COLO668 (cell line): ENCODE data around the gene CPNE4.
A peak's percentile ranks its signal among the peaks of the same experiment; 100 is the strongest.

Experiments
- DNase-seq: peaks from one replicate; lab custom pipeline; 2025; ENCODE audit not compliant: unreplicated experiment; lab: John Stamatoyannopoulos, UW

Gene CPNE4

DNA sequence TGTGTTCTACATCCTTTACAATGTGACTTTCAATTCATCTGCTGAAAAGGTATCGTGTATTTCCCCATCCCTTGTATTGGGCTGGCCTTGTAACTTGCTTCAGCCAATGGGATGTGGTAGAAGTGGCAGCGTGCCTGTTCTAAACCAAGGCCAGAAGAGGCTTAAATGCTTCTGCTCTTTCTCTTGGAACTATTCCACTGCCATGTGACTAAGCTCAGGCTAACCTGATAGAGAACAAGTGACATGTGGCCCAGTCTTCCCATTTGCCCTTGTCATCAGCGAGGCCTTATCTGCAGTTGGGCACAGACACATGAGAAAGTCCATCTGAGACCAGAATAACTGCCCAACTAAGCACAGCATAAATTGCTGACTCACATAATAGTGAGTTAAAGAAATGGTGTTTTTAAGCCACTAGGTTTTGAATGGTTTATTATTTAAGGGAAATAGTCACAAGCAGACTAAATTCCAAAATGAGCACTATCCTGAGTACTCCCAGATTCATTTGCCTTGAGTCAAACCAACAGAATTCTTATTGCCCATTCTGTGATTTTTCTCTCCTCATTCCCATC, 230.2 kb downstream of the CPNE4 start:
- no peak for DNase-seq

DNA sequence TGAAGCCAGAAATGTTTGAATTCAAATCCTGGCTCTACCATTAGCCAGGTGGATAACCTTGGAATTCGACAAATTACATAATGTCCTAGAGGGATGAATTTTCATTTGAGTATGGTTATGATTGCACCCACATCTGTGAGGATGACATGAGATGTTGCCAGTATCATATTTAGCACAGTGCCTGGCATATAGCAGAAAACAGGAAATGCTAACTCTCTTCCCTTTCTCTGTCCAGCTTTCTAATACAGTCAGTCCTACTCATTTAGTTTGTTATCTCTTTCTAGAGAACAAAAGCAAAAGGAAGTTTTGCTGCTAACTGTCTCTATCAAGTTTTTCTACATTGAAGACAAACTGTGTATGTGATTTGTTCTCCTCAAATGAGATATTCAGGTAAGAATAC, 231.7 kb downstream of the CPNE4 start:
- DNase-seq = no peak

DNA sequence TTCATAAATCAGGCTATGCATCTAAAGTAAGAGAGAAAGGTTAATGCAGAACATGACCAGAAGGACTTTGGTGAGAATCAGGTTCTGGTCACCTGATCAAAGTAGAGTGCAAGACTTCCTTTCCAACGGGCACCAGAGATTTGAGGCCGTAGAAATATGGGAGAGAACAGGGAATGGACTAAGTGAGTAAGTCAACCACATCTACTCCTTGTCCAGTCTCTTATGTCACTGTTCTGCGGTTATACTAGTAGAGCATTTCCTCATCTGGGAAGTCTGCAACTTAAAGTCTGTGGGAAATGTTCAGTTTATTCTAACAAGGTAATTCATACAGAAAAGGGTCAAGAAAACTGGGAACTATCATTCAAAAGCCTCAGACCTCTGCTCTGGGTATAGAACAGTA, 232.8 kb downstream of the CPNE4 start:
- DNase-seq = no peak

DNA sequence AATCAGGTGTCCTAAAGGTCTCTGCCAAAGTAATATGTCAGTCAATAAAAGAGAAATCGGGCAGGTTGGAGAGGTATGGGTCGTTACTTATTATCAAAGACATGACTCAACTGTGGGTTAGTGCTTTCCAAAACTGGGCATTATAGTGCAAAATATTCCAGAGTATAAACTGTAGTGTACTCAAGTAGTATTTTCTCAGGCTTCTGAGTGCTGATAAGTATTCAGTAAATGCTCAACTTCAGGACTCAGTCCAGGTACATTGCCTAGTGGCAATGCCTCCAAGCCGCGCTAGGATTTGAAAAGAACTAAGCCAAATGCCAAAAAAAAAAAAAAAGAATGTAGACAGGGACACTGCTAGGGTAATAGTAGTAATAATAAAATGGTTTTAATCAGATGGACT, 233.2 kb downstream of the CPNE4 start:
- no peak for DNase-seq

- no peak for DNase-seq
These were observed 237.0 kb downstream of the CPNE4 start for GRCh38 chr3:131797776-131798175.

DNA sequence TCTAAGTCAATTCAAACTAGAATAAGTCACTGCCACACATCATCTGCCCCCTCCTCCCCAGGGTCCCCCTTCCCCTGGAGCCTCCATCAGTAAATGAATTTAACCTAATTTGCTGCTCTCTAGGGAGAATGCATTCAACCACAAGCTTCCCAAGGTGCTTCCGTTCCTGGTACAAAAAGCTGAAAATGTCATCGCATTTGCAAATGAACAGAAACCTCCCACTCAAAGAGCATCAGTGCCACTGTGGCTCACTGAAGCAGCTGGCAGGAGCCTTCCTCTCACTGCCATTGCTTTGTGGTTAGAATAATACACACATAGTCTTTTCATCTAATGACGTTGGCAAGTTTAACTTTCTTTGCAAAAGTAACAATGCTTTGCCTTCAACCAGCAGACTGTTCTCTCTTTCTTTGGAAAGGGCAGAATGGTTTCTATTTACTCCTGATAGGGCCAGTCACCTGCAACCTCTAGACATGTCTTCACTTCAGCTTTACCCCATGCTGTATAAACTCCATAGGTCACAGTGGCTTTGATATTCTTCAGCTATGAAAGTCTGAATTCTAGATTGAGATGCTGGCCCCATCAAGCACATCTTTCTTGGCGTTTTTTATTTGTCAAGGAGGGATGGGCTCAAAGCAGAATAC, 238.1 kb downstream of the CPNE4 start:
- DNase-seq = no peak

- no peak for DNase-seq
These were observed 238.7 kb downstream of the CPNE4 start for GRCh38 chr3:131796111-131796510.

GRCh38 chr3:131795390-131796090, 239.3 kb downstream of the CPNE4 start:
- peak; percentile 19 for DNase-seq

DNA sequence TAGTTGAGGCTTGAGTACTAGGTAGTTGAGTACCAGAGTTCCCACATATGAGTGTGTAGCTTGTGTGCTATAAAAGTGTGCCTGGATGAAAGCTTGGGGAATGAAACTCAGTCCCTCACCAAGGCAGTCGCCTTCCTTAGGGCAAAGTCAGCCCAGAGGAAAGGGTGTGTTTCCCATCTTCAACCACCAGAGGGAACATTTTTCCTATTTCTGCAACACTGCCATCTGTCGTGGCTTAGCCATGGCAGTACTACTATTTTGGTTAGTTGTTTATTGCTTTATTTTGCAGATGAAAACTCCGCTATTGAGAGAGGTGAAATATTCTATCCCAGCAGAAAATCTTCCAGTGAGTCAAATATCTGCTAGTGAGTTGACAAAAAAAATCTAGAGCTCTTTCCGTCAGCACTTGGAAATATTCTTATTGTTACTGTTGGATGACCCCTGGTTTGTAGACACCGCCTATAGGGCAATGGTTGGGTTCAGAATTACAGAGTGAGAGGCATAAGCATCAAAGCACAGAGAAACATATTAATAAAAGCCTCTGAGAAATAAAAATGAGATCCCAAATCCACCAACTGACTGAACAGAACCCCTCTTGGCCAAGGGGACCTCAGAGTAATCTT, 239.9 kb downstream of the CPNE4 start:
- peak; percentile 15 for DNase-seq

GRCh38 chr3:131793870-131794269, 240.9 kb downstream of the CPNE4 start:
- no peak for DNase-seq

DNA sequence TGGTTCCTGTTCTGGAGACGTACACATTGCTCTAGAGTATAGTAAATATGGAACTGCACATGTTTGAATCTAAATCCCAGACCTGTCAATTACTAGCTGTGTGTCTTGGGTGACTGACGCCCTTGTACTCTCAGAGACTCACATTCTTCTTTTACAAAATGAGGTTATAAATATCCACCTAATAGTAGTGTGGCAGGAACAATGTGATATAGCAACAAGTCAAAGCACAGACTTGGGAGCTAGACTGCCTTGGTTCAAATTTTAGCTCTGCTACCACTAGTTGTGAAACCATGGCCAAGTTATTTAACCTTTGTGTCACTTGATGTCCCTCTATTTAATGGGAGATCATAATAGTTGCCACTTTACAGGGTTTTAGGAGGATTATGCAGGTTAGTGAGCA, 245.6 kb downstream of the CPNE4 start:
- no peak for DNase-seq

GRCh38 chr3:131786386-131786785, 248.4 kb downstream of the CPNE4 start:
- no peak for DNase-seq

DNA sequence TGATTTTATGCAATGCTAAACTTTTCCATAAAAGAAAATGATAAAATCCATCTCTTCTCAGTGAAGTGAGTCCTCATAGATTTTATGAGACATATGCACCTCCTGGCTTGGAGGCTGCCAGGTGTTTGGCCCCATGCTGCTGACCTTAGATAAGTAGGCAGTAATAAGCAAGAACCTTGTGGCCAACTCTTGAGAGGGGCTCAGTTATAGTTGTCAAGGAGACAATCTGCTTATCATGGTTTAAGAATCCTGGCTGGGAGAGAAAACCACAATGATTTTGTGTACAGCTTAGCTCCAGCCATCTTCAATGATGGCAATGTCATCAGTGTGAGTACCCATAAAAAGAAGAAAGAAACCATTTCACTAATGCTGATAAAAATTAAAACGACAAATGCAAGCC, 252.1 kb downstream of the CPNE4 start:
- DNase-seq = no peak

DNA sequence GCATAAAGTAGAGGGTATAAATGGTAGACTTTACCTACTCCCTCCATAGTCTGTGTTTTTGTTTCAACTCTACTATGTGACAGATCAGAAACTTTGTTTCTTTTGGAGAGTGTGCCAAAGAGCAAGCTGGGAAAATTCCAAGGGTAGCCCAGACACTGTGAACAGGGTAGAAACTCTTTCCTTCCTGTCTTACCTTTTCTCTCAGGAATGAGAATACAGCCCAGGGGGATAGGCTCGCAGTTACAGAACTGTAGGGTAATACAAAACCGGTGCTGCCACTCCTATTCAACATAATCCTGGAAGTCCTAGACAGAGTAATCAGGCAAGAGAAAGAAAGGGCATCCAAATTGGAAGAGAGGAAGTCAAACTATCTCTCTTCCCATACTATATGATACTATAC, 256.3 kb downstream of the CPNE4 start:
- no peak for DNase-seq

DNA sequence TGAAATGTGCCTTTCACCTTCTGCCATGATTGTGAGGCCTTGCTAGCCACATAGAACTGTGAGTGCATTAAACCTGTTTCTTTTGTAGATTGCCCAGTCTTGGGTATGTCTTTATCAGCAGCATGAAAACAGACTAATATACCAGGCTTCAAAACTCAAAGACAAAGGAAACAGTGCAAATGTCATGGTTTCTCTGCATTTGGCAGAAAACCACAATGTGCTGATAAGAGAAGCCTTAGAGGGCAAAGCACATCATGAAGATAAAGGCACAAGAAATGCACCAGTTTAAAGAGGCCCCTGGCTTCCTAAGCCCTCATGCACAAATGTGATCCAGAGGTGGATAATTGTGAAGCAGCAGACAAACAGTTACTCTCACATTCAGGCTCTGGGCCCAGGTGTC, 259.2 kb downstream of the CPNE4 start:
- no peak for DNase-seq

DNA sequence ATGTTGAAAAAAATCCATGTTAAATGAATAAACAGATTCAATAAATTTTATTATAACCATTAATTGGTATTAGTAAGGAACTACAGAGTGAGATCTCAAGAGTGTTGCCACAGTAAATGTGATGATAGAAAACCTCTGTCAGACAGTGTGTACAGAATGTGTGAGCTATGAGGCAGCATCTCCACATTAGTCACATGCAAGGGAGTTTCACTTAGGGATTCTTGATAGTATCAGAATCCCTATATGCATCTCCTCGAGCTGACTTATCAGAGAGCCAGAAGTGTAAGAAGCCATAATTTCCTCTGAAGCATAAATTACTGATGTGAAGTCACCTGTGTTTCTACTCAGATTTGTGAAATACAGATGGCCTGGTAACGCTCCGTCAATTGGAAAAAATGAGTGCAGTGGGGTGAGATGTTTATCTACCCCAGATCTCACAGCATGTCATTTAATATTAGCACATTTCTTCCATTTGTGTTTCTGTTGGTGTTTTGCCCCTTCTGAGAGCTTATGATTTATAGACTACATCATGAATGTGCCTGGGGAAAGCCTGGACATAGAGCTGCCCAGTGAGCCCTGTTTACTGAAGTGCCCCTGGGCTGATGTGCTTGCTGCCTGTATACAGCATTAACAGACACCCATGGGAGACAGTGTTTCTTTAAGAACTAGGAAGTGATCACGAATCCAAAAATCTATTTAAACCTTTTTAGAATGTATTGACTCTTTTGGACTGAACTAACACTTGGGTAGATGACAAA, 262.4 kb downstream of the CPNE4 start:
- no peak for DNase-seq

GRCh38 chr3:131762981-131763564, 271.7 kb downstream of the CPNE4 start:
- no peak for DNase-seq

GRCh38 chr3:131756405-131756804, 278.4 kb downstream of the CPNE4 start:
- no peak for DNase-seq

DNA sequence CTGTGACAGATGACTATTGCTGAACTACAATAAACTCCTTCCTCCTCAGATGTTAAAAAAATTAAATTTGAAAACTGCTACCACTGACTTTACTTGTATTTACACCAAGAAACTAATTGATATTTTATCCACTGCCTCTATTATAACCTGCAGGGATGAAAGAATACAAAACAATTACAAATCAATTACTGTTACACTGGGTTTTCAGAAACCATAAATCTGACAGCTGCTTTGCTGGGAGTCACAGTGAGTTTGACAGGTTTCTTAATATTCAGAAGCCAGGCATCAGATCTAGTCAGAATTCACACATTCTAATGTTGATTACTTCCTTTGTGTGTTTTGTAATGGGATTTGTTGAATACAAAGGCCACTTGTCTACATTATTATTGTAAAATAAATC, 279.4 kb downstream of the CPNE4 start:
- DNase-seq = no peak

GRCh38 chr3:131750256-131750655, 284.6 kb downstream of the CPNE4 start:
- no peak for DNase-seq

- DNase-seq = no peak
These were observed 285.0 kb downstream of the CPNE4 start for GRCh38 chr3:131749826-131750225.
